Transverse colon (tissue), 4 donors: Measurements from ENCODE around the gene ZFC3H1. TPM values are rescaled to one million over a fixed set of nuclear protein-coding genes. Genes with fewer than 3 reads are reported as not detected.

Experiments used
- DNase-seq: peaks from one replicate; pipeline ENCODE4 v3.0.0-alpha.2; 2019
- H3K27ac ChIP-seq, 4 donors: fragments of 200-600 bp; sonication (generic); 2 replicates each; pipeline ENCODE4 v1.5.1; 2016 to 2018; ENCODE audit warnings: inconsistent platforms in 4 of 4
- H3K27me3 ChIP-seq: fragments of 200-600 bp; sonication (generic); 2 replicates; pipeline ENCODE4 v1.5.1; 2017; ENCODE audit warnings: inconsistent platforms
- H3K36me3 ChIP-seq, 4 donors: fragments of 200-600 bp; sonication (generic); 2 replicates each; pipeline ENCODE4 v1.5.1; 2017 to 2019; ENCODE audit warnings: inconsistent platforms in 4 of 4
- H3K4me1 ChIP-seq, 4 donors: fragments of 200-600 bp; sonication (generic); 2 replicates each; pipeline ENCODE4 v1.5.1; 2017 to 2020; ENCODE audit warnings: inconsistent platforms in 4 of 4
- H3K4me3 ChIP-seq, 4 donors: fragments of 200-600 bp; sonication (generic); 1 replicate in 1 of 4; 2 replicates in 3 of 4; pipeline versions ENCODE4 v1.5.1 to v1.6.1; 2017 to 2019; ENCODE audit warnings: inconsistent platforms in 4 of 4
- H3K9me3 ChIP-seq, 2 donors: fragments of 200-600 bp; sonication (generic); 2 replicates each; pipeline ENCODE4 v1.5.1; 2017 to 2019; ENCODE audit warnings: inconsistent platforms in 2 of 2
- CTCF ChIP-seq, 5 experiments: fragments of 200-600 bp in 3 of 5; fragments of 450-650 bp in 2 of 5; sonication (generic) in 3 of 5; IDR thresholded peaks; 1 replicate in 2 of 5; 2 replicates in 3 of 5; pipeline ENCODE4 v1.5.1; 2016 to 2017; ENCODE audit warnings: antibody characterized with exemption in 5 of 5, inconsistent platforms in 3 of 5, mild to moderate bottlenecking in 2 of 5, moderate library complexity in 1 of 5
- EP300 ChIP-seq: sonication (generic); formaldehyde crosslinking; IDR thresholded peaks from one replicate; pipeline ENCODE4 v1.6.1; 2017; ENCODE audit warnings: antibody characterized with exemption, low read depth
- POLR2A ChIP-seq: fragments of 450-650 bp; IDR thresholded peaks from one replicate; pipeline ENCODE4 v1.6.1; 2016; ENCODE audit warnings: antibody characterized with exemption, mild to moderate bottlenecking, moderate library complexity
- POLR2AphosphoS5 ChIP-seq, 3 donors: sonication (generic); formaldehyde crosslinking; IDR thresholded peaks; one replicate each; pipeline ENCODE4 v1.6.1; 2016; ENCODE audit warnings: antibody characterized with exemption in 3 of 3
- WGBS, 2 donors: methylation state at CpG; one replicate each; pipeline ENCODE4 v1.1.5; 2018; ENCODE audit warnings: low coverage in 1 of 2; 5-methylcytosine and 5-hydroxymethylcytosine counted together
- in situ Hi-C, 4 donors: fragments of 200-750 bp; cut with MboI; loops; one replicate each; pipeline versions ENCODE4 v1.15.0 to v1.15.1; 2017; ENCODE audit warnings: low sequenced_read_pairs in 3 of 4, low pct_ligation_motif_present in 1 of 4, low pct_unique_long_range_greater_than_20kb in 1 of 4
- intact Hi-C: fragments of 100-400 bp; cut with DNase I; formaldehyde crosslinking; loops from one replicate; pipeline ENCODE4 v1.15.1; 2023; ENCODE audit warnings: low total_unique reads
- total RNA-seq, 4 donors: library from RNA; depleted of rRNA; stranded (reverse); fragments of >200 nt; gene quantifications; one replicate each; pipeline ENCODE4 v1.1.0, GENCODE V29; 2016

Gene ZFC3H1
- total RNA-seq, 4 donors from 2014 or later = 61.9 to 141 (median 91.6) TPM

GRCh38 chr12:71685312-71685906 lies 21.8 kb upstream of the ZFC3H1 start:
- H3K4me3 ChIP-seq = peak overlapping the region; percentile 62 to 92 (median 76)
- peak; percentile 14 for DNase-seq
- no peaks in the 10 kb centered on the region for H3K27me3 ChIP-seq
- H3K9me3 ChIP-seq = no peaks in the 10 kb centered on the region
- peak overlapping the region; percentile 94 to 98 (median 96) for H3K27ac ChIP-seq
- in situ Hi-C loops (no loop called here), intact Hi-C loops (no loop called here)
- no peaks in the 10 kb centered on the region for H3K36me3 ChIP-seq
- WGBS, 2 donors = 0 to 21% methylated on average over 2 to 19 of the region's 19 CpGs
- H3K4me1 ChIP-seq = peaks cover 0 to 40% (median 19%) of the 10 kb centered on the region in 4 donors
- TF ChIP-seq CTCF (IDR thresholded peaks at IDR 0.05) (no peak), POLR2A (no peak), POLR2AphosphoS5 (IDR thresholded peaks at IDR 0.05) (no peak), EP300 (no peak)

- in situ Hi-C loops (no loop called here), intact Hi-C loops (no loop called here)
- Histone ChIP-seq H3K4me3 (peak overlapping the region in 1 of 4 donors; percentile 2), H3K27ac (no peak overlapping the region), H3K4me1 (peaks cover 0 to 36% (median 20%) of the 10 kb centered on the region in 4 donors), H3K27me3 (no peaks in the 10 kb centered on the region), H3K9me3 (no peaks in the 10 kb centered on the region), H3K36me3 (no peaks in the 10 kb centered on the region)
- no peak for TF ChIP-seq CTCF (IDR thresholded peaks at IDR 0.05)
- no peak for TF ChIP-seq EP300
- TF ChIP-seq POLR2A = no peak
- TF ChIP-seq POLR2AphosphoS5 (IDR thresholded peaks at IDR 0.05) = no peak
- 68 to 75% methylated on average over 5 of the region's 5 CpGs for WGBS, 2 donors
- DNase-seq = no peak
Observed at GRCh38 chr12:71684081-71684480, 20.4 kb upstream of the ZFC3H1 start.

GRCh38 chr12:71683633-71684032 lies 20.0 kb upstream of the ZFC3H1 start:
- intact Hi-C loops = no loop called here
- DNase-seq = no peak
- no peak overlapping the region for H3K27ac ChIP-seq
- in situ Hi-C loops = no loop called here
- H3K27me3 ChIP-seq = no peaks in the 10 kb centered on the region
- no peaks in the 10 kb centered on the region for H3K9me3 ChIP-seq
- TF ChIP-seq EP300 (no peak), CTCF (IDR thresholded peaks at IDR 0.05) (no peak), POLR2A (no peak), POLR2AphosphoS5 (IDR thresholded peaks at IDR 0.05) (no peak)
- H3K4me1 ChIP-seq = peaks cover 0 to 31% (median 19%) of the 10 kb centered on the region in 4 donors
- H3K36me3 ChIP-seq = no peaks in the 10 kb centered on the region
- no peak overlapping the region for H3K4me3 ChIP-seq
- 90 to 94% methylated on average over 5 of the region's 5 CpGs for WGBS, 2 donors

- Histone ChIP-seq H3K4me1 (peaks cover 0 to 19% (median 9%) of the 10 kb centered on the region in 4 donors), H3K4me3 (no peak overlapping the region), H3K36me3 (no peaks in the 10 kb centered on the region), H3K9me3 (no peaks in the 10 kb centered on the region), H3K27ac (no peak overlapping the region), H3K27me3 (no peaks in the 10 kb centered on the region)
- TF ChIP-seq EP300 (no peak), CTCF (IDR thresholded peaks at IDR 0.05) (no peak), POLR2AphosphoS5 (IDR thresholded peaks at IDR 0.05) (no peak), POLR2A (no peak)
- in situ Hi-C loops = no loop called here
- DNase-seq = no peak
- intact Hi-C loops = no loop called here
- WGBS, 2 donors = 92 to 100% methylated on average over 1 of the region's 1 CpG
Observed at GRCh38 chr12:71682466-71682865, 18.8 kb upstream of the ZFC3H1 start.
